OCI-LY3 (cell line): ENCODE data around the gene NHLRC4.

Source experiments
- CTCF ChIP-seq: fragments of 200-600, 300-600 bp; sonication (generic); IDR thresholded peaks from 2 replicates; pipeline ENCODE4 v1.5.1; 2014; ENCODE audit warnings: antibody characterized with exemption, low read length, low read depth
- EZH2phosphoT487 ChIP-seq: fragments of 200-600 bp; shearing (Covaris generic); IDR thresholded peaks from 2 replicates; pipeline ENCODE4 v1.6.1; 2018; ENCODE audit warnings: antibody characterized with exemption, mixed run types, low read depth

GRCh38 chr16:561957-562938 is 4.6 kb upstream of the NHLRC4 start:
- no peak for TF ChIP-seq CTCF
- TF ChIP-seq EZH2phosphoT487 = no peak
